Gastroesophageal sphincter (tissue), 4 donors: ENCODE data around the gene RPL13. TPM values are rescaled to one million over a fixed set of nuclear protein-coding genes. Genes with fewer than 3 reads are reported as not detected.

Source experiments
- ATAC-seq: fragments of 150-250 bp; one replicate; pipeline ENCODE4 v1.9.1; 2016; ENCODE audit warnings: mild to moderate bottlenecking, moderate library complexity
- H3K27ac ChIP-seq, 4 donors: fragments of 200-600 bp; sonication (generic) in 3 of 4; 1 replicate in 3 of 4; 2 replicates in 1 of 4; pipeline ENCODE4 v1.5.1; 2016 to 2019
- H3K27me3 ChIP-seq: fragments of 200-600 bp; sonication (generic); one replicate; pipeline ENCODE4 v1.5.1; 2019
- H3K36me3 ChIP-seq, 2 donors: fragments of 200-600 bp; sonication (generic); one replicate each; pipeline ENCODE4 v1.5.1; 2019; ENCODE audit warnings: control low read depth in 1 of 2
- H3K4me1 ChIP-seq, 3 donors: fragments of 200-600 bp; sonication (generic); 1 replicate in 2 of 3; 2 replicates in 1 of 3; pipeline ENCODE4 v1.5.1; 2016 to 2019; ENCODE audit warnings: control low read depth in 2 of 3
- H3K4me3 ChIP-seq, 2 donors: fragments of 200-600 bp; sonication (generic); one replicate each; pipeline ENCODE4 v1.5.1; 2019; ENCODE audit warnings: mild to moderate bottlenecking in 1 of 2, moderate library complexity in 1 of 2
- H3K9me3 ChIP-seq, 3 donors: fragments of 200-600 bp; sonication (generic); one replicate each; pipeline ENCODE4 v1.5.1; 2017 to 2019; ENCODE audit warnings: control low read depth in 2 of 3
- CTCF ChIP-seq, 4 experiments: fragments of 200-600 bp in 2 of 4; fragments of 450-650 bp in 2 of 4; sonication (generic) in 1 of 4; IDR thresholded peaks; one replicate each; pipeline ENCODE4 v1.5.1; 2017 to 2019; ENCODE audit warnings: antibody characterized with exemption in 4 of 4, mild to moderate bottlenecking in 2 of 4, moderate library complexity in 2 of 4
- EP300 ChIP-seq: sonication (generic); formaldehyde crosslinking; IDR thresholded peaks from one replicate; pipeline ENCODE4 v1.6.1; 2017; ENCODE audit warnings: antibody characterized with exemption, mild to moderate bottlenecking
- POLR2A ChIP-seq, 2 donors: fragments of 450-650 bp; IDR thresholded peaks; one replicate each; pipeline ENCODE4 v1.6.1; 2017; ENCODE audit warnings: antibody characterized with exemption in 2 of 2, mild to moderate bottlenecking in 2 of 2, moderate library complexity in 1 of 2
- POLR2AphosphoS5 ChIP-seq: sonication (generic); formaldehyde crosslinking; IDR thresholded peaks from one replicate; pipeline ENCODE4 v1.6.1; 2017; ENCODE audit warnings: antibody characterized with exemption
- WGBS, 2 donors: methylation state at CpG; one replicate each; pipeline ENCODE4 v1.1.5; 2018; ENCODE audit warnings: low coverage in 1 of 2; 5-methylcytosine and 5-hydroxymethylcytosine counted together
- total RNA-seq, 4 donors: library from RNA; depleted of rRNA; stranded (reverse); fragments of >200 nt; gene quantifications; one replicate each; pipeline ENCODE4 v1.1.0, GENCODE V29; 2016

Gene RPL13
- total RNA-seq, 4 donors from 2014 or later: 2,888 to 7,342 (median 4,676) TPM

- Histone ChIP-seq H3K27me3 (no peaks in the 10 kb centered on the region), H3K4me1 (no peaks in the 10 kb centered on the region), H3K9me3 (no peaks in the 10 kb centered on the region), H3K27ac (no peak overlapping the region), H3K36me3 (no peaks in the 10 kb centered on the region), H3K4me3 (no peak overlapping the region)
- ATAC-seq: no peak
- WGBS, 2 donors: 88 to 93% methylated on average over 3 of the region's 25 CpGs
- no peak for TF ChIP-seq POLR2AphosphoS5
- no peak for TF ChIP-seq POLR2A (IDR thresholded peaks at IDR 0.05)
- no peak for TF ChIP-seq EP300
- no peak for TF ChIP-seq CTCF (IDR thresholded peaks at IDR 0.05)
Measured at GRCh38 chr16:89596061-89596689, 35.7 kb downstream of the RPL13 start.

- H3K27ac ChIP-seq: no peak overlapping the region
- ATAC-seq: no peak
- peaks cover 7% of the 10 kb centered on the region for H3K27me3 ChIP-seq
- TF ChIP-seq CTCF (IDR thresholded peaks at IDR 0.05): no peak
- no peak for TF ChIP-seq POLR2AphosphoS5
- TF ChIP-seq POLR2A (IDR thresholded peaks at IDR 0.05): no peak
- no peak for TF ChIP-seq EP300
- H3K36me3 ChIP-seq: no peaks in the 10 kb centered on the region
- H3K4me1 ChIP-seq: peaks cover 0 to 1% (median 0%) of the 10 kb centered on the region in 3 donors
- no peaks in the 10 kb centered on the region for H3K9me3 ChIP-seq
- 81% methylated on average over 6 of the region's 19 CpGs; no CpG with 5 or more reads in 1 of the 2 donors for WGBS, 2 donors
- H3K4me3 ChIP-seq: no peak overlapping the region
Measured at GRCh38 chr16:89596957-89597649, 36.6 kb downstream of the RPL13 start.

- H3K4me1 ChIP-seq: peaks cover 0 to 12% (median 0%) of the 10 kb centered on the region in 3 donors
- WGBS, 2 donors: no CpG with 5 or more reads among the region's 14 CpGs
- H3K36me3 ChIP-seq: no peaks in the 10 kb centered on the region
- TF ChIP-seq POLR2A (IDR thresholded peaks at IDR 0.05): no peak
- no peak for TF ChIP-seq EP300
- no peak for TF ChIP-seq CTCF (IDR thresholded peaks at IDR 0.05)
- no peak for TF ChIP-seq POLR2AphosphoS5
- no peak overlapping the region for H3K4me3 ChIP-seq
- no peak overlapping the region for H3K27ac ChIP-seq
- H3K27me3 ChIP-seq: peaks cover 18% of the 10 kb centered on the region
- ATAC-seq: no peak
- H3K9me3 ChIP-seq: no peaks in the 10 kb centered on the region
Measured at GRCh38 chr16:89598199-89598598, 37.7 kb downstream of the RPL13 start.

GRCh38 chr16:89599451-89599858 lies 39.0 kb downstream of the RPL13 start:
- ATAC-seq: no peak
- Histone ChIP-seq H3K4me1 (peaks cover 0 to 12% (median 0%) of the 10 kb centered on the region in 3 donors), H3K36me3 (no peaks in the 10 kb centered on the region), H3K27ac (no peak overlapping the region), H3K4me3 (no peak overlapping the region), H3K9me3 (no peaks in the 10 kb centered on the region), H3K27me3 (peaks cover 26% of the 10 kb centered on the region)
- WGBS, 2 donors: 61% methylated on average over 4 of the region's 8 CpGs; no CpG with 5 or more reads in 1 of the 2 donors
- TF ChIP-seq POLR2AphosphoS5 (no peak), POLR2A (IDR thresholded peaks at IDR 0.05) (no peak), CTCF (IDR thresholded peaks at IDR 0.05) (no peak)

GRCh38 chr16:89599902-89600301 lies 39.4 kb downstream of the RPL13 start:
- Histone ChIP-seq H3K4me1 (peaks cover 0 to 12% (median 0%) of the 10 kb centered on the region in 3 donors), H3K27me3 (peaks cover 31% of the 10 kb centered on the region), H3K36me3 (no peaks in the 10 kb centered on the region), H3K4me3 (no peak overlapping the region), H3K9me3 (no peaks in the 10 kb centered on the region), H3K27ac (no peak overlapping the region)
- WGBS, 2 donors: 100% methylated on average over 1 of the region's 10 CpGs; no CpG with 5 or more reads in 1 of the 2 donors
- no peak for TF ChIP-seq POLR2AphosphoS5
- TF ChIP-seq CTCF (IDR thresholded peaks at IDR 0.05): no peak
- no peak for TF ChIP-seq POLR2A (IDR thresholded peaks at IDR 0.05)
- TF ChIP-seq EP300: no peak
- ATAC-seq: no peak
